HG02798 (cell line): ENCODE results near the gene FRMD4B.
"Not testable (repeated sequence)": the region's sequence is repeated elsewhere in the genome, so short reads cannot be mapped to it uniquely, and the experiment has no call there.

Source experiments
- ATAC-seq: cut with Tn5 transposase; IDR thresholded peaks from one replicate; pipeline ENCODE4 v1.9.1; 2021; ENCODE audit warnings: mild to moderate bottlenecking; ENCODE audit not compliant: unreplicated experiment, poor library complexity

Gene FRMD4B

GRCh38 chr3:69325151-69325550 lies 60.7 kb downstream of the FRMD4B start:
- no peak for ATAC-seq

GRCh38 chr3:69324362-69325025 lies 61.4 kb downstream of the FRMD4B start:
- peak; percentile 55 for ATAC-seq

GRCh38 chr3:69323941-69324340 lies 61.9 kb downstream of the FRMD4B start:
- no peak for ATAC-seq

GRCh38 chr3:69322512-69322911 lies 63.4 kb downstream of the FRMD4B start:
- ATAC-seq, result not testable (repeated sequence)

- ATAC-seq, result no peak
These were observed 63.8 kb downstream of the FRMD4B start for GRCh38 chr3:69322158-69322509.

GRCh38 chr3:69321301-69322157 lies 64.4 kb downstream of the FRMD4B start:
- no peak for ATAC-seq

GRCh38 chr3:69320871-69321271 lies 65.0 kb downstream of the FRMD4B start:
- peak; percentile 60 for ATAC-seq

GRCh38 chr3:69319652-69320051 lies 66.2 kb downstream of the FRMD4B start:
- no peak for ATAC-seq

- ATAC-seq, result no peak
These were observed 67.5 kb downstream of the FRMD4B start for GRCh38 chr3:69318410-69318809.

GRCh38 chr3:69313251-69313650 lies 72.6 kb downstream of the FRMD4B start:
- ATAC-seq, result no peak

- no peak for ATAC-seq
These were observed 76.1 kb downstream of the FRMD4B start for GRCh38 chr3:69309814-69310213.

- peak; percentile 97 for ATAC-seq
These were observed 79.4 kb downstream of the FRMD4B start for GRCh38 chr3:69306239-69307185.

GRCh38 chr3:69305011-69305410 lies 80.9 kb downstream of the FRMD4B start:
- no peak for ATAC-seq

- no peak for ATAC-seq
These were observed 81.5 kb downstream of the FRMD4B start for GRCh38 chr3:69304396-69304795.

- no peak for ATAC-seq
These were observed 85.6 kb downstream of the FRMD4B start for GRCh38 chr3:69300296-69300695.

- no peak for ATAC-seq
These were observed 86.5 kb downstream of the FRMD4B start for GRCh38 chr3:69299344-69299743.

GRCh38 chr3:69297501-69297900 lies 88.4 kb downstream of the FRMD4B start:
- no peak for ATAC-seq

- ATAC-seq, result no peak
These were observed 88.9 kb downstream of the FRMD4B start for GRCh38 chr3:69296995-69297394.

- ATAC-seq, result no peak
These were observed 91.7 kb downstream of the FRMD4B start for GRCh38 chr3:69294014-69294766.

- no peak for ATAC-seq
These were observed 92.8 kb downstream of the FRMD4B start for GRCh38 chr3:69292959-69293574.
